Vagina (tissue), 2 donors: ENCODE measurements around the gene RAB8A. TPM values are rescaled to one million over a fixed set of nuclear protein-coding genes. Genes with fewer than 3 reads are reported as not detected.
A peak's percentile ranks its signal among the peaks of the same experiment; 100 is the strongest.

Experiments
- DNase-seq, 2 donors: peaks; one replicate each; pipeline ENCODE4 v3.0.0-alpha.2; 2017; ENCODE audit errors: extremely low spot score in 2 of 2
- H3K27ac ChIP-seq: fragments of 200-600 bp; sonication (generic); one replicate; pipeline ENCODE4 v1.5.1; 2019
- H3K27me3 ChIP-seq: fragments of 200-600 bp; sonication (generic); one replicate; pipeline ENCODE4 v1.5.1; 2019
- H3K36me3 ChIP-seq, 2 donors: fragments of 200-600 bp; sonication (generic); one replicate each; pipeline ENCODE4 v1.5.1; 2017 to 2019
- H3K4me1 ChIP-seq: fragments of 200-600 bp; sonication (generic); one replicate; pipeline ENCODE4 v1.5.1; 2019
- H3K4me3 ChIP-seq, 2 donors: fragments of 200-600 bp; sonication (generic); 1 replicate in 1 of 2; 2 replicates in 1 of 2; pipeline ENCODE4 v1.5.1; 2016 to 2019
- H3K9me3 ChIP-seq: fragments of 200-600 bp; sonication (generic); one replicate; pipeline ENCODE4 v1.5.1; 2019
- POLR2A ChIP-seq, 2 donors: fragments of 450-650 bp; IDR thresholded peaks; one replicate each; pipeline ENCODE4 v1.6.1; 2017; ENCODE audit warnings: antibody characterized with exemption in 2 of 2, mild to moderate bottlenecking in 2 of 2, moderate library complexity in 2 of 2
- POLR2AphosphoS5 ChIP-seq, 2 donors: sonication (generic); formaldehyde crosslinking; IDR thresholded peaks; one replicate each; pipeline ENCODE4 v1.9.0; 2017; ENCODE audit warnings: antibody characterized with exemption in 2 of 2, mild to moderate bottlenecking in 2 of 2, low read depth in 1 of 2; ENCODE audit not compliant: insufficient read depth in 1 of 2
- intact Hi-C: fragments of 100-400 bp; cut with DNase I; formaldehyde crosslinking; loops from one replicate; pipeline ENCODE4 v1.15.1; 2023
- total RNA-seq: library from RNA; depleted of rRNA; stranded (reverse); fragments of >200 nt; gene quantifications from one replicate; pipeline ENCODE4 v1.2.3, GENCODE V29; 2016
- TF ChIP-seq, protein P1 (sequence below), 3 experiments: fragments of 450-650 bp in 2 of 3; fragments of 200-600 bp in 1 of 3; sonication (generic) in 1 of 3; IDR thresholded peaks; one replicate each; pipeline ENCODE4 v1.5.1; 2017 to 2019; ENCODE audit warnings: antibody characterized with exemption in 3 of 3, mild to moderate bottlenecking in 2 of 3, moderate library complexity in 2 of 3

Gene RAB8A
- total RNA-seq, 1 donor from 2014 or later = 30.4 TPM

DNA sequence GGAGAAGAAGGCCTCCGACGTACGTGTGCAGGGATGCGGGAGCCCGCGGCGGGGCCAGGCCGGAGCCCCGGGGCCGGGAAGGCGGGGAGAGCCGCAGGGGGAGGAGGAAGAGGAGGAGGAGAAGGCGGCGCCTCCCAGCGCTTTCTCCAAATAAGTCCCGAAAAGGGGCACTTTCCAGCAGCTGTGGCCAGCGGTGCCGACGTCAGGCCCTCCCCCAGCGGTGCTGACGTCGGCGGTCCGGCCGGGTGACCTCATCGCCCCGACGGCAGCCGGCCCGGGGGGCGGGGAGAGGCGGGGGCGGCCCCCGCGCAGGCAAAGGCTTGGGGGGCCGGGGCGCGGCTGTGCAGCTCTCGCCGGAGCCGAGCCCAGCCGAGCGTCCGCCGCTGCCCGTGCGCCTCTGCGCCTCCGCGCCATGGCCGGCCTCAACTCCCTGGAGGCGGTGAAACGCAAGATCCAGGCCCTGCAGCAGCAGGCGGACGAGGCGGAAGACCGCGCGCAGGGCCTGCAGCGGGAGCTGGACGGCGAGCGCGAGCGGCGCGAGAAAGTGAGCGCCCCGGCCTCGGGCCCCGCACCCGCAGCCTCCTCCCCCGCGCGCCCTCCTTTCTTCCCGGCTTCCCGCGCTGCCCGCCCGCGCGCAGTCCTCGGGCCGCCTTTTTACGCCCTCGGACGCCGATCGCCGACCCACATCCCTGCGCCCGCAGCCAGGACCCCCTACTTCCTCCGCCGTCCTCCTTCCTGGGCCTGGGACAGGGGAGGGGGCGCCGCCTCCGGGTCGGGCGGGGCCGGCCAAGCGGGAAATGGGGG is 35.3 kb upstream of the RAB8A start, which contains the start of gene TPM4:
Gene TPM4, plus strand, starts transcription at position 342 of the 804 bp plus-strand sequence. Its CDS starts 71 bp downstream, at position 413.
- Histone ChIP-seq H3K36me3 (peaks cover 0 to under 1% of the 10 kb centered on the region in 2 donors), H3K27me3 (no peaks in the 10 kb centered on the region), H3K9me3 (no peaks in the 10 kb centered on the region), H3K4me3 (peak within 1 kb of the TSS; percentile 75 to 80), H3K27ac (peak within 1 kb of the TSS; percentile 99), H3K4me1 (peaks cover 58% of the 10 kb centered on the region)
- TF ChIP-seq POLR2AphosphoS5 (IDR thresholded peaks at IDR 0.05; ENCODE audit: insufficient read depth in 1 of 2, low read depth in 1 of 2) = peak; percentile 86 to 98
- TF ChIP-seq POLR2A (IDR thresholded peaks at IDR 0.05) = peak; percentile 54 to 90
- TF ChIP-seq, protein P1, sequence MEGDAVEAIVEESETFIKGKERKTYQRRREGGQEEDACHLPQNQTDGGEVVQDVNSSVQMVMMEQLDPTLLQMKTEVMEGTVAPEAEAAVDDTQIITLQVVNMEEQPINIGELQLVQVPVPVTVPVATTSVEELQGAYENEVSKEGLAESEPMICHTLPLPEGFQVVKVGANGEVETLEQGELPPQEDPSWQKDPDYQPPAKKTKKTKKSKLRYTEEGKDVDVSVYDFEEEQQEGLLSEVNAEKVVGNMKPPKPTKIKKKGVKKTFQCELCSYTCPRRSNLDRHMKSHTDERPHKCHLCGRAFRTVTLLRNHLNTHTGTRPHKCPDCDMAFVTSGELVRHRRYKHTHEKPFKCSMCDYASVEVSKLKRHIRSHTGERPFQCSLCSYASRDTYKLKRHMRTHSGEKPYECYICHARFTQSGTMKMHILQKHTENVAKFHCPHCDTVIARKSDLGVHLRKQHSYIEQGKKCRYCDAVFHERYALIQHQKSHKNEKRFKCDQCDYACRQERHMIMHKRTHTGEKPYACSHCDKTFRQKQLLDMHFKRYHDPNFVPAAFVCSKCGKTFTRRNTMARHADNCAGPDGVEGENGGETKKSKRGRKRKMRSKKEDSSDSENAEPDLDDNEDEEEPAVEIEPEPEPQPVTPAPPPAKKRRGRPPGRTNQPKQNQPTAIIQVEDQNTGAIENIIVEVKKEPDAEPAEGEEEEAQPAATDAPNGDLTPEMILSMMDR (IDR thresholded peaks at IDR 0.05) = no peak
- DNase-seq = peak in 1 of 2 donors; percentile 98
- intact Hi-C loops = no loop called here

DNA sequence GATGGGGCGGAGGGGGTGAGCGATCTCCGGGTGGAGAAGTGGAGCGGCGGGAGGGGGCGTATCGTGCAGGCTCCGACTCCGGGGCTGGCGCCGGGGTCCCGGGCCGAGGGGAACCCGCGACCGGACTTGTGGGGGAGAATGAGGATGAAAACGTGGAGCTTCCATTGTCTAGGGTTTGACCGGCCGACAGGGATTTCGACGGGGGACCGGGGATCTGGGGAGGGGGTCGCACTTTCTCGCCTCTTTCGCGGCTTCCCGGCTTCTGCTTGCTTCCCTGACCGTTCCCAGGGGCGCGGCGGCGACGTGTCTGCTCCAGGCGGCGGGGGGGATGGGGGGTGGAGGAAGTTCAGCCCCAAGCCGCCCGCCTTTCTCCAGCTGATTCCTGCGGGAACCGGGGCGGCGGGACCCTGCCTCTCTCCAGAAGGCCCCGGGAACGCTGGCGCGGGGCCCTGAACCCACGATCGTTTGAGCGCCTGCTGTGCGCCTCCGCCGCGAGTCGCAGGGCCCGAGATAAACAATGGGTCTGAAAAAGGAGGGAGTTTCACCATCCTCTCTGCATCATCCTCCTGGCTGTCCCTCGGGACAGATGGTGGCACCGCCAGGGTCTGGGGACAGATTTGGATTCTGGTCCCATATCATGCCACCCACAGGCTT is 34.6 kb upstream of the RAB8A start:
- TF ChIP-seq POLR2AphosphoS5 (IDR thresholded peaks at IDR 0.05; ENCODE audit: insufficient read depth in 1 of 2, low read depth in 1 of 2) = peak in 1 of 2 donors; percentile 58
- TF ChIP-seq, protein P1 (IDR thresholded peaks at IDR 0.05) = no peak
- TF ChIP-seq POLR2A (IDR thresholded peaks at IDR 0.05) = no peak
- intact Hi-C loops = no loop called here
- no peaks in the 10 kb centered on the region for H3K27me3 ChIP-seq
- no peaks in the 10 kb centered on the region for H3K9me3 ChIP-seq
- no peak for DNase-seq
- peaks cover 0 to 8% of the 10 kb centered on the region in 2 donors for H3K36me3 ChIP-seq
- H3K4me1 ChIP-seq = peaks cover 51% of the 10 kb centered on the region
- peak overlapping the region; percentile 75 to 80 for H3K4me3 ChIP-seq
- H3K27ac ChIP-seq = peak overlapping the region; percentile 99

GRCh38 chr19:16077984-16078758 is 33.5 kb upstream of the RAB8A start:
- DNase-seq = peak in 1 of 2 donors; percentile 92
- peaks cover 56% of the 10 kb centered on the region for H3K4me1 ChIP-seq
- intact Hi-C loops = no loop called here
- H3K27ac ChIP-seq = peak overlapping the region; percentile 99
- H3K36me3 ChIP-seq = peaks cover 0 to 19% of the 10 kb centered on the region in 2 donors
- no peaks in the 10 kb centered on the region for H3K9me3 ChIP-seq
- H3K27me3 ChIP-seq = no peaks in the 10 kb centered on the region
- TF ChIP-seq POLR2A (IDR thresholded peaks at IDR 0.05) = no peak
- H3K4me3 ChIP-seq = peak overlapping the region; percentile 75 to 80

DNA sequence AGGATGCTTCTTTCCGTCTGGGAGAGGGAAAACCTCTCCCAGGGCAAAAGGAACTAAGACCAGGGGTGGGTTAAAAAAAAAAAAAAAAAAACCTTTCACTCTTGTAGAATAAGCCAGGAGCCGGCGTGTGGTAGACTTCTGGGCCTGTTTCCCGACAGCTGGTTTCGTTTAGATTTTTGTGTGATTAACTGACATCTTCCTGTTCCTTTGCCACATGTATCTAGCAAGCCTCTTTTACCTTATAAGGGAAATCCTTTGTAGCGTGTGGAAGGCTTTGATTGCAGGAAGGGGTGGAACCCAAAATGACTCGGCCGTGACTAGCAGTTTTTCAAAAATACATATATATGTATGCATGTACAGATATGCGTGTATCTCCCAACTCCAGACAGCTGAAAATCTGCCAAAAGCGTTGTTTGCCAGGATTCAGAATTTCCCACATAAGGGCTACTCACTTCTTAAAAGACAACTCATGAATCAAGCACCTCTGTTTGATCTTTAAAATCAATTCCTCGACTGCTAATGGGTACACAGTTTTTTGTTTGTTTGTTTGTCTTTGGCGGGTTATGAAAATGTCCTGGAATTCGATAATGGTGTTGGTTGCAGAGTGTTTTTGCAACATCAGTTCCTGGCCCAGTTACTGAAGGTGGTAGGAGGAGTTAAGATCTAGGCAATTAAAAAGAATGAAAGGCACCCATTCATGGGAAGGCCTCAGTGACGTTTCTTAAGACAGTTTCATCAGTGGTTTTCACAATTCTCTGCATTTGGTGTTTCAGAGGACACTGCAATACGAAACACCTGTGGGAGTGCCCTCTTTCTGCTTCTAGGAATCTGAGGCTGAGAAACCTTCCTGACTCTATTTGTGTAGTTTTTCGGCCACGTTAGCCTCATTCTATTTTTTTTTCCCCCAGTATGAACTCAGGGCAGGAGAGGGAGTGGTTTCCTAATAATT is 32.7 kb upstream of the RAB8A start:
- peak overlapping the region; percentile 75 to 80 for H3K4me3 ChIP-seq
- H3K27ac ChIP-seq = peak overlapping the region; percentile 99
- intact Hi-C loops = no loop called here
- peak in 1 of 2 donors; percentile 92 for DNase-seq
- TF ChIP-seq, protein P1 (IDR thresholded peaks at IDR 0.05) = no peak
- TF ChIP-seq POLR2A (IDR thresholded peaks at IDR 0.05) (peak in 1 of 2 donors; percentile 4), POLR2AphosphoS5 (IDR thresholded peaks at IDR 0.05; ENCODE audit: insufficient read depth in 1 of 2, low read depth in 1 of 2) (peak; percentile 38 to 99)
- H3K36me3 ChIP-seq = peaks cover 0 to 28% of the 10 kb centered on the region in 2 donors
- H3K4me1 ChIP-seq = peaks cover 63% of the 10 kb centered on the region
- H3K9me3 ChIP-seq = no peaks in the 10 kb centered on the region
- no peaks in the 10 kb centered on the region for H3K27me3 ChIP-seq
